DND-41 (cell line): ENCODE measurements around the gene ZNF248.
"Not testable (repeated sequence)": the region's sequence is repeated elsewhere in the genome, so short reads cannot be mapped to it uniquely, and the experiment has no call there.

Source experiments
- EZH2 ChIP-seq: IDR thresholded peaks from 3 replicates; pipeline ENCODE4 v1.6.1; 2012; ENCODE audit warnings: borderline replicate concordance, low read depth, mild to moderate bottlenecking, moderate library complexity, low read length, inconsistent platforms; ENCODE audit not compliant: severe bottlenecking
- TF ChIP-seq, protein P1 (sequence below): IDR thresholded peaks from 2 replicates; pipeline ENCODE4 v1.5.1; 2012; ENCODE audit warnings: borderline replicate concordance, low read length, moderate library complexity, mild to moderate bottlenecking; ENCODE audit not compliant: poor library complexity, severe bottlenecking; ENCODE audit errors: extremely low read depth

DNA sequence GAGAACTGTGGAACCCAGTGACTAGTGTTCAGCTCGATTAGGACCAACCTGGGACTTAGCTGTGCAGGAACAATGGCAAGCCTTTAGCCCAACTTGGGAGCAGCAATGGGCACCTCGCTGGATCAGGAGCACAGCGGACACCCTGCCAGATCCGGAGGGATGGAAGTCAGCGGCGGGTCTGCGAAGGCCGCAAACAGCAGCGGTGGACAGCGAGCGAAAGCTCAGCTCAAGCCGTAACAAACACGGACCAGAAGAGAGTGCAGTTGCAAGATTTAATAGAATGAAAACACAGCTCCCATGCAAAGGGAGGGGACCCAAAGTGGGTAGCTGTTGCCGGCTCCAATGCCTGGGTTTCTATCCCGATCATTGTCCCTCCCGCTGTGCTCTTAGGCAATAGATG is 1.9 kb upstream of the ZNF248 start:
- TF ChIP-seq, protein P1, sequence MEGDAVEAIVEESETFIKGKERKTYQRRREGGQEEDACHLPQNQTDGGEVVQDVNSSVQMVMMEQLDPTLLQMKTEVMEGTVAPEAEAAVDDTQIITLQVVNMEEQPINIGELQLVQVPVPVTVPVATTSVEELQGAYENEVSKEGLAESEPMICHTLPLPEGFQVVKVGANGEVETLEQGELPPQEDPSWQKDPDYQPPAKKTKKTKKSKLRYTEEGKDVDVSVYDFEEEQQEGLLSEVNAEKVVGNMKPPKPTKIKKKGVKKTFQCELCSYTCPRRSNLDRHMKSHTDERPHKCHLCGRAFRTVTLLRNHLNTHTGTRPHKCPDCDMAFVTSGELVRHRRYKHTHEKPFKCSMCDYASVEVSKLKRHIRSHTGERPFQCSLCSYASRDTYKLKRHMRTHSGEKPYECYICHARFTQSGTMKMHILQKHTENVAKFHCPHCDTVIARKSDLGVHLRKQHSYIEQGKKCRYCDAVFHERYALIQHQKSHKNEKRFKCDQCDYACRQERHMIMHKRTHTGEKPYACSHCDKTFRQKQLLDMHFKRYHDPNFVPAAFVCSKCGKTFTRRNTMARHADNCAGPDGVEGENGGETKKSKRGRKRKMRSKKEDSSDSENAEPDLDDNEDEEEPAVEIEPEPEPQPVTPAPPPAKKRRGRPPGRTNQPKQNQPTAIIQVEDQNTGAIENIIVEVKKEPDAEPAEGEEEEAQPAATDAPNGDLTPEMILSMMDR, result not testable (repeated sequence)
- not testable (repeated sequence) for TF ChIP-seq EZH2
